Kasumi-1 (cell line): ENCODE measurements around the gene LRRC71.
"Not testable (repeated sequence)": the region's sequence is repeated elsewhere in the genome, so short reads cannot be mapped to it uniquely, and the experiment has no call there.

Experiments
- DNase-seq, 2 experiments: peaks; one replicate each; lab custom pipeline; 2025; lab: John Stamatoyannopoulos, UW

Gene LRRC71

DNA sequence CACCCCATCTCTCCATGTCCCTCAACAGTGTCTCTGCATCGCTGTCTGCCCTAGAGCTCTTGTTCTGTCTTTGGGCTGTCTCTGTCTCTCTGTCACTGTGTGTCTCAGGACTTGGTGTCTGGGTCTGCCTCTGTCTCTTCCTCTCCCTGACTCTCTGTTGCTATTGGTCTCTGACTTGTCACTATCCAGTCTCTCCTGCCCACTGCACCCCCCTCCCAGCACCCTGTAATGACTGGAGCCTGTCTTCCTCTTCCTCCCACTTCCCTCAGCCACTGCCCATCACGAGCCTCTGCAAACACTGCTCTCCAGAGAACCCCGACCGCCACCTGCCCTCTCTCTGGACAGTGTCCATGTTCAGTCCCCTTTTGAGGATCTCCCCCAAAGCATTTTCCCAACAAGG lies 14.8 kb upstream of the LRRC71 start:
- DNase-seq = no peak

DNA sequence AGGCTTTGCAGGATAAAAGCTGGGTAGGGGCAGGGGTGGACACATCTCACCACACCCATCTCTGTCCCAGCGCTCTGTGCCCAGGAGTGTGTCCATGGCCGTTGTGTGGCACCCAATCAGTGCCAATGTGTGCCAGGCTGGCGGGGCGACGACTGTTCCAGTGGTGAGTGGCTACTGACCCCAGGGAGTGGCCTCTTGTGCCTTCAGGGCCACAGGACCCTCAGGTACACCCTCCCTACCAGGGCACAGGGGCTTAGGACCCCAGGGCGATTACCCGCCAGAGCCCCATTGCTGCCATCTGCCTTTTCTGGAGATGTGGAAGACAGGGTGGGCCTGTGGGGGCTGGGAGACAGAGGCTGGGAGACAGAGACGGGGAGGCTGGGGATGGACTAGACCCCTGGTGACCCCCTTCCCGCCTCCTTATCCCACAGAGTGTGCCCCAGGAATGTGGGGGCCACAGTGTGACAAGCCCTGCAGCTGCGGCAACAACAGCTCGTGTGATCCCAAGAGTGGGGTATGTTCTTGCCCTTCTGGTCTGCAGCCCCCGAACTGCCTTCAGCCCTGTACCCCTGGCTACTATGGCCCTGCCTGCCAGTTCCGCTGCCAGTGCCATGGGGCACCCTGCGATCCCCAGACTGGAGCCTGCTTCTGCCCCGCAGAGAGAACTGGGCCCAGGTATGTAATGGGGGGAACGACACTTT lies 14.1 kb upstream of the LRRC71 start:
- no peak for DNase-seq

DNA sequence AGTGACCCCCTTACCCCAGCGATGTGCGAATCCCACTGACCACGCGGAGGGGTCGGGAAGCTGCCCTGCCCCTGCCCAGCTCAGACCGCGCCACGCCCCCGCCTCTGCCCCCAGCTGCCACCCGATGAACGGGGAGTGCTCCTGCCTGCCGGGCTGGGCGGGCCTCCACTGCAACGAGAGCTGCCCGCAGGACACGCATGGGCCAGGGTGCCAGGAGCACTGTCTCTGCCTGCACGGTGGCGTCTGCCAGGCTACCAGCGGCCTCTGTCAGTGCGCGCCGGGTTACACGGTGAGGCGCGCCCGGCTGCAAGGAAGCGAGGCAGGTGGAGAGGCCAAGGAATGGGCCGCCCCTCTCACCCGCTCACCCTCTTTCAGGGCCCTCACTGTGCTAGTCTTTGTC lies 11.9 kb upstream of the LRRC71 start:
- DNase-seq = no peak

DNA sequence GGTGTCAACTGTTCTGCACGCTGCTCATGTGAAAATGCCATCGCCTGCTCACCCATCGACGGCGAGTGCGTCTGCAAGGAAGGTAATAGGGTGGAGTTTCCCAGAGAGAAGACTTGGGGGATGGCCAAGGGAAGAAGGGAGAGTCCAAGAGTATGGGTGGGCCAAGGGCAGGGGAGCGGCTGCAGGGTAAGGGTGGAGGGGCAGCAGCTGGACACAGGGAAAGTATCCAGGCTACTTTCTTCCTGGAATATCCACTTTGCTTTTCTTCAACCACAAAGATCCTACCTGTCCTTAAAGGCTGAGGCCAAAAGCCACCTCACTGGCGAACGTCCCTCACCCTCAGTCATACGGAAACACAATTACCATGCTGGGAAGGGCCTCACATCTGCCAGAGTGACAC lies 11.5 kb upstream of the LRRC71 start:
- no peak for DNase-seq

DNA sequence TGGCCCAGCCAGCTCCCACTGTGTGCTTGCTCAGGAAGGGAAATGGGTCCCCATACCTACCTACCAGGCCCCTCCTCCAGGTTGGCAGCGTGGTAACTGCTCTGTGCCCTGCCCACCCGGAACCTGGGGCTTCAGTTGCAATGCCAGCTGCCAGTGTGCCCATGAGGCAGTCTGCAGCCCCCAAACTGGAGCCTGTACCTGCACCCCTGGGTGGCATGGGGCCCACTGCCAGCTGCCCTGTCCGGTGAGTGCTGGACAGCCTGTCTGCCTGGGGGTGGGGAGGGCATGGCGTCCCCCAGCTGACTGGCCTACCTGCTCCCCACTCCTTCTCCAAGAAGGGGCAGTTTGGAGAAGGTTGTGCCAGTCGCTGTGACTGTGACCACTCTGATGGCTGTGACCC lies 10.8 kb upstream of the LRRC71 start:
- no peak for DNase-seq

DNA sequence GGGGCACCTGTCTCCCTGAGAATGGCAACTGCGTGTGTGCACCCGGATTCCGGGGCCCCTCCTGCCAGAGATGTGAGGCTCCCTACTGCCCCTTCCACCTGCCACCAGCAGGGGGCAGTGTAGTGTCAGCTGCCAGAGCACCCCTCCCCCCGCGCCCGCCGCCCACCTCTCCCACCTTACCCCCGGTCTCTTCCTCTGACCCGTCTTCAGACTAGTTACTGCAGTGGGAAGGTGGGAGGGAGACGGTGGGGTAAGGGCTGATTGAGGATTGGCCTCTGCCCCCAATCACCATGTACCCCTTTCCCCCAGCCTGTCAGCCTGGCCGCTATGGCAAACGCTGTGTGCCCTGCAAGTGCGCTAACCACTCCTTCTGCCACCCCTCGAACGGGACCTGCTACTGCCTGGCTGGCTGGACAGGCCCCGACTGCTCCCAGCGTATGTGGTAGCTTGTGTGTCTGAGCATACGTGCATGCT lies 10.1 kb upstream of the LRRC71 start:
- peak; percentile 51 to 57 for DNase-seq

DNA sequence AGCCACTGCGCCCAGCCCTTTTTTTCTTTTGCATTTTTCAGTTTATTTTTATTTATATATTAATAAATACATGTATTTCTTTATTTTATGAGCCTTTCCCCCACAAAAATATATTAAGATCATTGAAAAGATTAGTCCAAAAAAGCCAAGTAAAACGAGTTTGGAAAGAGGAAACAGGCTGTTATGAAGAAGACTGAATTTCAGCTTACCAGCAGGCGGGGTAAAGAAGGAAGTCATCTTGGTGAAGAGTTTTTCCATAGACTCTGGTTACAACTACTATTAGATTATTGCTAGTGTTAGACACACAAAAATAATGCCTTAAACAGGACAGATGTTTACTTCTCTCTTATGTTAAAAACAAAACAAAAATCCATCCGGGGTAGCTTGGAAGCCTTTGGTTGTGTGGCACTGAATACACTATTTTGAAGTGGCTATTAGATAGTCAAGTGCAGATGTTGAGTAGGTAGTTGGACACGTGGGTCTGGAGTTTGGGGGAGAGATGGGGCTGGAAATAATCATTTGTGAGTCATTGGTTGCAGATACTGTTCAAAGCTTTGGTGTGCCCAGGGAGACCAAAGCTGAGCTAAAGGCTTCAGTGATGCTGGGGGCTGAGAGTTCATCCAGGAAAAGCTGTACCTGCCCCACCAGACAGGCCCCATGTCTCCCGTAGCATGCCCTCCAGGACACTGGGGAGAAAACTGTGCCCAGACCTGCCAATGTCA lies 8.7 kb upstream of the LRRC71 start:
- DNase-seq = peak; percentile 66 to 75

DNA sequence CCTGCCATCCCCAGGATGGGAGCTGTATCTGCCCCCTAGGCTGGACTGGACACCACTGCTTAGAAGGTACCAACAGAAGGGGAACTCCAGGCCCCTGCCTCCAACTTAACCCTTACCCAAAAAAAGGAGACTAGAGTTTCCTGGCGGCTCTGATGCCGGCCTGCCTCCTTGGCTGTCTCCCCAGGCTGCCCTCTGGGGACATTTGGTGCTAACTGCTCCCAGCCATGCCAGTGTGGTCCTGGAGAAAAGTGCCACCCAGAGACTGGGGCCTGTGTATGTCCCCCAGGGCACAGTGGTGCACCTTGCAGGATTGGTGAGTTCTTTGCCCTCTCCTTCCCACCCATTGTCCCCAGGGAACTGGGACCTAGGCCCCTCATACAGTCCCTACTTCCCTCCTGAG lies 8.1 kb upstream of the LRRC71 start:
- no peak for DNase-seq

DNA sequence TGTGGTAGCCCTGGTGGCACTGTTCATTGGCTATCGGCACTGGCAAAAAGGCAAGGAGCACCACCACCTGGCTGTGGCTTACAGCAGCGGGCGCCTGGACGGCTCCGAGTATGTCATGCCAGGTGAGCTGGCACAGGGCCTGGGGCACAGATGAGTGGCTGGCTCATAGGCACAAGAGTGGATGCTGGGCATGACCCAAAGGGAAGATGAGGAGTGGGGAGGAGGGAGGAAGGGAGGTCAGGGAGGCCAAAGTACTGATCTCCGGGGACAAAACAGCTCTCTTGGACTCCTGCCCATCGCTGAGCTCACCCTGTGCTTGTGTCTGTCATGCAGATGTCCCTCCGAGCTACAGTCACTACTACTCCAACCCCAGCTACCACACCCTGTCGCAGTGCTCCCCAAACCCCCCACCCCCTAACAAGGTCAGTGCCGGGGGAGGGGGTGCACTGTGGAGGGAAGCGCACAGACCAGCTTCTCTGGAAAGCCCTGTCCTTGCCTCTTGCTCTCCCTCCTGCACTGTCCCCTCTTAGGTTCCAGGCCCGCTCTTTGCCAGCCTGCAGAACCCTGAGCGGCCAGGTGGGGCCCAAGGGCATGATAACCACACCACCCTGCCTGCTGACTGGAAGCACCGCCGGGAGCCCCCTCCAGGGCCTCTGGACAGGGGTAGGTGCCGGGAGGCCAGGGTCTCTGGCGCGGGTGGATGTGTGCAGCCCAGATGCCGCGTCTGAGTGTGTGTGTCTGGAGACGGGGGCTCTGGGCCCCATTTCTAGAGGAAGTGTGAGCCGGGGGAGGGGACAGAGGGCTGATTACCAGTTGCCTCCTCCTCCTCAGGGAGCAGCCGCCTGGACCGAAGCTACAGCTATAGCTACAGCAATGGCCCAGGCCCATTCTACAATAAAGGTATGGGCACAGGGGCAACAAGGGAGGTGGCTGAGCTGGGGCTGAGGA lies 7.3 kb upstream of the LRRC71 start:
- DNase-seq = peak in 1 of 2 experiments; percentile 46

DNA sequence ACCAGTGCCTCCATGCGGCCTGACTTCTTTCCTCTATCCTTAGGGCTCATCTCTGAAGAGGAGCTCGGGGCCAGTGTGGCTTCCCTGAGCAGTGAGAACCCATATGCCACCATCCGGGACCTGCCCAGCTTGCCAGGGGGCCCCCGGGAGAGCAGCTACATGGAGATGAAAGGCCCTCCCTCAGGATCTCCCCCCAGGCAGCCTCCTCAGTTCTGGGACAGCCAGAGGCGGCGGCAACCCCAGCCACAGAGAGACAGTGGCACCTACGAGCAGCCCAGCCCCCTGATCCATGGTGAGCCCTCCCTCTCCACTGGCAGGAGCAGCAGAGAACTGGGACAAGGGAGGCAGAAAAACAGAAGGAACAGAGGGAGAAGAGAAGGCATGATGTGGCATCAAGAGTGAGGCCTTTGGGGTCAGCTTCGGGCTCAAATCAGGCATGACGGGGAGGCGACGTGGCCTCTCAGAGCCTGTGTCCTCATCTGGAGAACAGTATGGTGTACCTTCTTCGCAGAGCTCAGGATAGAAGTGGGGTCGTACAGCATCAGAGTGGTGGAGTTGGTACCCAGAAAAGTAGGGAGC lies 6.5 kb upstream of the LRRC71 start:
- no peak for DNase-seq

DNA sequence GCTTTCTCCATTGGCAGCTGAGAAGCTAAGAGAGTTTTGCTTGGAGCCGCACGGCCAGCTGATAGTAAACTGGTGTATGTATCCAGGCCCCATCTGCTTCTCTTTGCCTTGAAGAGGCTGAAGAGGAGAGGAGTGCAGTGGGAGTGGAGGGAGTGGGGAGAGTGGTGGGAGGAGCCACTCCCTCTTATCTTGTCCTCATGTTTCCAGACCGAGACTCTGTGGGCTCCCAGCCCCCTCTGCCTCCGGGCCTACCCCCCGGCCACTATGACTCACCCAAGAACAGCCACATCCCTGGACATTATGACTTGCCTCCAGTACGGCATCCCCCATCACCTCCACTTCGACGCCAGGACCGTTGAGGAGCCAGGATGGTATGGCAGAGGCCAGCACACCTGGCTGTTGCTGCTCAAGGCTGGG lies 6.0 kb upstream of the LRRC71 start:
- no peak for DNase-seq

DNA sequence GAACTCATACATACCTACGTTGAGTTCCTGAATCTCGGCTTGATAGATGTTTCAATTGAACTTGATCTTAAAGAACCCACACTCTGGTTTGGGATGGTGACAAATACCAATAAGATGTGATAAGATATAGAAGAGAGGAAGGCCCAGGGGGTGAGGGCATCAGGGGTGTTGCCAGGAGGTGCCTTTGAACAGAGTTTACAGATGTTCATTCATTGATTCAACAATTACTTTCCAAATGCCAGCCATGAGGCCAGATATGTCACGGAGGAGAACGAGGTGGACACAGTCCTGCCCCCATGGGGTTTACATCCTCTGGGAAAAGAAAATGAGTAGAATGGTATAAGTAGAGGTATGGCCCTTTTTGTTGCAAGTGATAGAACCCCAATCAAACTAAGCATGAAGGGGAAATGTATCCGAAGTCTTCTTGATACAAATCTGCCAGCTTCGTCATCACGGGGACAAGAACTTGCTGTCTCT lies 659 bp downstream of the LRRC71 start:
- no peak for DNase-seq

DNA sequence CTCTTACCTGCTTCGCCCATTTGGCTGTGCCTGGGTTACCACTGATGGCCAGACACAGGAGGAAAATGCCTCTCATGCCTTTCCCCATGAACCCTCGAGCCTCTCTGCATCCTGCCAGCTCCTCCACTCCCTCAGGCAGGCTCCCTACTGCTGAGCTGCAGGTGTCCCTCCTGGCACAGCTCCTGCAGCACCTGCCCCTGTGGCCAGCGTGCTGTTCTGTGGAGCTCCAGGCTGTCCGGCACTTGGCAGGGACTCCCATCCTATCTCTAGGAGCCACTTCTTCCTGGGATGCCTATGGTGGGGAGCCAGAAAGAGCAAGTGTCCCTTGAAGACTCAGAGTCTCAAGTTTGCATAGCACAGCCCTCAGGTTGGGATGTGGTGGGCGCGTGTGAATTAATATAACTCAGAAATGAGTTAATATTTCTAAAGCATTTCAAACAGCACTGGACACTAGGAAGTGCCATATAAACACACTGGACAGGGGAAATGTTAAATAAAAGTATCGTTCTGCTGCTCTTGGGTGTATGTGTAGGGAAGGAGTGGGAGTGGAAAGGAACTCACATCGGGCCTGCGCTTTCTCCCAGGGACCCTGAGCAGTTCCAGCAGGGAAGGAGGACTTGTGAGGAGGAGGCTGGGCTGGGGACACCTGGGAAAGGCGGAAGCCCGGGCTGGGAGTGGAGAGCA lies 2.7 kb downstream of the LRRC71 start:
- no peak for DNase-seq

DNA sequence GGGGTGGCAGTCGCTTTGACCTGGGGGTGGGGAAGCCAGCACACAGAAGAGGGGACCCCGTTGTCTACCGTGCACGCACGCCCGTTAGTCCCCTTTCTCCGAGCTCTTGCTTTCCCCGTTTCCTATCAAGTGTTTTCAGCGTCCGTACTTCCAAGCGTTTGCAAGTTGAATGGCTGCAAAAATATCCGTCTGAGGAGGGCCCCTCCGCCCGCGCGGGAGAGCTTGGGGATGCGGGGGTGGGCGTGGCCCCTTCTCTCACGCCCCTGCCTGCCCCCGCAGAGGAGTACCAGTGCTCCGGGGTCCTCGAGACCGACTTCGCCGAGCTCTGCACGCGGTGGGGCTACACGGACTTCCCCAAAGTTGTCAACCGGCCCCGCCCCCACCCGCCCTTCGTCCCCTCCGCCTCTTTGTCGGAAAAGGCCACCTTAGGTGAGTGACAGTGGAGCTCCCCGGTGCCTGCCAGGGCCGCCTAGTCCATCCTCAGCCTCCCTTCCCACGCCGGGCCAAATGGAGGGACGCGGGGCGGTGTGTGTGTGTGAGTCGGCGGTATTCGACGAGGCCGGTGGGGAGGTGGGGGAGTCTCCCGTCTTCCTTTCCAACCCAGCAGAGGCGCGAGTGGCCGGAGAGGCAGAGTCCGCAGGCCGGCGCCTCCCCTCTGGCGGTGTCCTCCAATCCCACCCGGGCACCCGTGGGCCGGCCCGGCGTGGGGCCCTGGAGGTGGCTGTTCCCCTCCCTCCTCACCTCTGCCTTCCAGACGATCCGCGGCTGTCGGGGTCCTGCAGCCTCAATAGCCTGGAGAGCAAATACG lies 3.4 kb downstream of the LRRC71 start:
- DNase-seq = no peak

DNA sequence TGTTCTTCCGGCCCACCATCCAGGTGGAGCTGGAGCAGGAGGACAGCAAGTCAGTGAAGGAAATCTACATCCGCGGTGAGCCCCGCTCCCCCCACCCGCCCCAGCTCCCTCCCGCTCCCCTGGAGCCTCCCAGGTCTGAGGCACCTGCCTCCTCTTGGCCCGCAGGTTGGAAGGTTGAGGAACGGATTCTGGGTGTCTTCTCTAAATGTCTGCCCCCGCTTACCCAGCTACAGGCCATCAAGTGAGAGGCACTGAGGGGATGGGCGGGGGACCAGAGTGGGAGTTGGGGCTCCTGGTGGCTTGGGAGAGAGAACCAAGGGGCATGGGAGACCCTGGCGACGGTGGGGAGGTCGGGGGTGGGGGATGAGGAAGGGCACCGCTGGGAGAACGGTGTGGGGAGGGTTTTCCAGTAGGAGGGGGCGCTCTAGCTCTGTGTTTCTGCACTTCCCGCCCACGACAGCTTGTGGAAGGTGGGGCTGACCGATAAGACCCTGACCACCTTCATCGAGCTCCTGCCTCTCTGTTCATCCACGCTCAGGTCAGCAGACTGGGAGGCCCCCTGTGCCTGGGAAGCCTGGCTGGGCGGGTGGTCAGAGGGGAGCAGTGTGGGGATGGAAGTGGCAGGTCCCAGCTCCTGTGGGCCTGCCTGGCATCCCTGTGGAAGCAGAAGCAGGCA lies 4.2 kb downstream of the LRRC71 start:
- no peak for DNase-seq

DNA sequence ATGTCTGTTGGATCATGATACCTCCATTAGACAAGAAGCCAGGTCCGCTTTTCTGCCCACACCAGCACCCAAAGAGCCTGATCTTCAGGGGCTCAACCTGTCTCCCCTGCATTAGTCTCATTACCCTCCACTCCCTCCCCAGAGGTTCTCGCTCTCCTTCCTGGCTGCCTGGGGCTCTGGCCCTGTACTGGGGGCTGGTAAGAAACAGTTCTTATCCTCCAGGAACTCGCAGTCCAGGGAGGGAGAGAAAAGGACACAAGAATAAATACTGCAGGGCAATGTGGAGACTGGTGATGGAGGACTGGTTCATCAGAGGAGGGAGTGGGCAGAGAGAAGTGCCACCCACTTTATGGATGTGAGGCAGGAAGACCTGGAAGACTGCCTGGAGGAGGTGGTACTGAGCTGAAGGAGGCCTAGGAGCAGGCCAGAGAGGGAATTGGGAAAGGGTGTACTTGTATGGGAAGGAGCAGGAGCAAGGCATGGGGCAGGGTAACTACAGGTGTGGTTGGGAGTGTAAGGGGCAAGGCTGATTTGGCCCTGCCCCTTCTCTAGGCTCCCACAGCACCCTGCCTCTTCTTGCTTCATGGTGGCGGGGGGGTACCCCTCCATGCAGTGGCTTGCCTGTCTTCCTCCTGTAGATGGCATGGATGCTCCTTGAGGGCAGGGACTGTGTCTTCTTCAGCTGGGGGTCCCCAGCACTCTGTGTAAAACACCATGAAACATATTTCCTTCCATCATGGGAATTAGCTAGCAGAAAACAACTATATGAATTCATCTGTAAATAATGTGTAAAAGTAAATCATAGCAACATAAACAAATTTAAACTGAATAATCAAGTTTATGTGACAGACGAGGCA lies 5.0 kb downstream of the LRRC71 start:
- DNase-seq = no peak

DNA sequence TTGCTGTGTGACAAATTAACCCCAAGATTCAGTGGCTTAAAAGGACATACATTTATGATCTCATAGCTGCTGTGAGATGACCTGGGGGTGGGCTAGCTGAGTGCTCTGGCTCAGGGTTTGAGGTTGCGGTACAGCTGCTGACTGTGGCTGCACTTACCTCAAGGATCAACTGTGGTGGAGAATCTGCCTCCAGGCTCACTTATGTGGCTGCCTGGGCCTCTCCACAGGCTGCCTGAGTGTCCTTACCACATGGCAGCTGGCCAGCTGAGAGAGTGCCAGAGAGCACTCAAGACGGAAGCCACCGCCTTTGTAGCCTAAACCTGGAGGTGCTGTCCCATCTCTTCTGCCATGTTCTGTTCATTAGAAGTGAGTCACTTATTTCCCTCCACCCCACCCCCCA lies 5.7 kb downstream of the LRRC71 start:
- DNase-seq = peak; percentile 29 to 58

DNA sequence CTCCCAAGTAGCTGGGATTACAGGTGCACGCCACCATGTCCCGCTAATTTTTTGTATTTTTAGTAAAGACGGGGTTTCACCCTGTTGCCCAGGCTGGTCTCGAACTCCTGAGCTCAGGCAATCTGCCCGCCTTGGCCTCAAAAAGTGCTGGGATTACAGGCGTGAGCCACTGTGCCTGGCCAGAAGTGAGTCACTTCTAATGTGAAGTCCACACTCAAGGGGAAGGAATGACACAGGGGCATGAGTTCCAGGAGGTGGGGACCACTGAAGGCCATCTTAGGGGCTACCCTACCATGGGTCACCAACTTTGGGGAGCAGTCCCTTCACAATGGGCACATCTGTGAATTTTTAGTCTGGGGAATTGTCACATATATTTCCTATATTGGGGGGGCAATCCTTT lies 6.3 kb downstream of the LRRC71 start:
- DNase-seq = not testable (repeated sequence)
